ENCODE results near the gene IER5. TPM values are rescaled to one million over a fixed set of nuclear protein-coding genes. Genes with fewer than 3 reads are reported as not detected.

Gene IER5
- total and polyA plus RNA-seq, 9 of the 15 experiments (the other 6 are each of a cell fraction or from before 2014, with no cell fraction given) = 2.4 to 32.1 (median 12.0) TPM

DNA sequence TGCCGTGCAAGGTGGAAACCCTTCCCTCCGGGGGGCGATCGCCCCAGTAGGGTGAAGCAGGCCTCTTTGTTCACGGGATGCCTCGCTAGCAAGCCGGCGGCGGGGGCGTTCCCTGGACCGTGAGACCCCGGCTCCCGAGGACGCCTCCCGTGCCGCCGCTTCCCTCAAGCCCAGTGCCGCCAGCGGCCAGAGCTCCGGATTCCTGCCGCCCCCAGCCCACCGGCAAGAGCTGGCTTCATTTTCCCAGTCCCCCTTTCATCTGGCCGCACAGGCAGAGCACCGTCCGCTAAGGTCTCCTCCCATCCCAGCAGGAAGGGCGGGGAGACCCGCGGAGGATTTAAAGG is 16.3 kb downstream of the IER5 start (continued):
- TF ChIP-seq, protein P1, sequence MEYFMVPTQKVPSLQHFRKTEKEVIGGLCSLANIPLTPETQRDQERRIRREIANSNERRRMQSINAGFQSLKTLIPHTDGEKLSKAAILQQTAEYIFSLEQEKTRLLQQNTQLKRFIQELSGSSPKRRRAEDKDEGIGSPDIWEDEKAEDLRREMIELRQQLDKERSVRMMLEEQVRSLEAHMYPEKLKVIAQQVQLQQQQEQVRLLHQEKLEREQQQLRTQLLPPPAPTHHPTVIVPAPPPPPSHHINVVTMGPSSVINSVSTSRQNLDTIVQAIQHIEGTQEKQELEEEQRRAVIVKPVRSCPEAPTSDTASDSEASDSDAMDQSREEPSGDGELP (CRISPR knock-in tag; IDR thresholded peaks at IDR 0.05; ENCODE audit: borderline replicate concordance) = peak; percentile 61; the same call in 1 of the 2 replicates
- TF ChIP-seq, protein P2, sequence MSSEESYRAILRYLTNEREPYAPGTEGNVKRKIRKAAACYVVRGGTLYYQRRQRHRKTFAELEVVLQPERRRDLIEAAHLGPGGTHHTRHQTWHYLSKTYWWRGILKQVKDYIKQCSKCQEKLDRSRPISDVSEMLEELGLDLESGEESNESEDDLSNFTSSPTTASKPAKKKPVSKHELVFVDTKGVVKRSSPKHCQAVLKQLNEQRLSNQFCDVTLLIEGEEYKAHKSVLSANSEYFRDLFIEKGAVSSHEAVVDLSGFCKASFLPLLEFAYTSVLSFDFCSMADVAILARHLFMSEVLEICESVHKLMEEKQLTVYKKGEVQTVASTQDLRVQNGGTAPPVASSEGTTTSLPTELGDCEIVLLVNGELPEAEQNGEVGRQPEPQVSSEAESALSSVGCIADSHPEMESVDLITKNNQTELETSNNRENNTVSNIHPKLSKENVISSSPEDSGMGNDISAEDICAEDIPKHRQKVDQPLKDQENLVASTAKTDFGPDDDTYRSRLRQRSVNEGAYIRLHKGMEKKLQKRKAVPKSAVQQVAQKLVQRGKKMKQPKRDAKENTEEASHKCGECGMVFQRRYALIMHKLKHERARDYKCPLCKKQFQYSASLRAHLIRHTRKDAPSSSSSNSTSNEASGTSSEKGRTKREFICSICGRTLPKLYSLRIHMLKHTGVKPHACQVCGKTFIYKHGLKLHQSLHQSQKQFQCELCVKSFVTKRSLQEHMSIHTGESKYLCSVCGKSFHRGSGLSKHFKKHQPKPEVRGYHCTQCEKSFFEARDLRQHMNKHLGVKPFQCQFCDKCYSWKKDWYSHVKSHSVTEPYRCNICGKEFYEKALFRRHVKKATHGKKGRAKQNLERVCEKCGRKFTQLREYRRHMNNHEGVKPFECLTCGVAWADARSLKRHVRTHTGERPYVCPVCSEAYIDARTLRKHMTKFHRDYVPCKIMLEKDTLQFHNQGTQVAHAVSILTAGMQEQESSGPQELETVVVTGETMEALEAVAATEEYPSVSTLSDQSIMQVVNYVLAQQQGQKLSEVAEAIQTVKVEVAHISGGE (CRISPR knock-in tag; IDR thresholded peaks at IDR 0.05) = peak in 2 of 3 experiments; percentile 31 to 64; a peak in 3 of 6 replicates
- no peak for TF ChIP-seq TCFL5 (CRISPR knock-in tag; conservative IDR thresholded peaks at IDR 0.05)
- TF ChIP-seq, protein P3, sequence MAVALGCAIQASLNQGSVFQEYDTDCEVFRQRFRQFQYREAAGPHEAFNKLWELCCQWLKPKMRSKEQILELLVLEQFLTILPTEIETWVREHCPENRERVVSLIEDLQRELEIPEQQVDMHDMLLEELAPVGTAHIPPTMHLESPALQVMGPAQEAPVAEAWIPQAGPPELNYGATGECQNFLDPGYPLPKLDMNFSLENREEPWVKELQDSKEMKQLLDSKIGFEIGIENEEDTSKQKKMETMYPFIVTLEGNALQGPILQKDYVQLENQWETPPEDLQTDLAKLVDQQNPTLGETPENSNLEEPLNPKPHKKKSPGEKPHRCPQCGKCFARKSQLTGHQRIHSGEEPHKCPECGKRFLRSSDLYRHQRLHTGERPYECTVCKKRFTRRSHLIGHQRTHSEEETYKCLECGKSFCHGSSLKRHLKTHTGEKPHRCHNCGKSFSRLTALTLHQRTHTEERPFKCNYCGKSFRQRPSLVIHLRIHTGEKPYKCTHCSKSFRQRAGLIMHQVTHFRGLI (CRISPR knock-in tag; IDR thresholded peaks at IDR 0.05) = no peak
- no peak for TF ChIP-seq KLF6 (CRISPR knock-in tag; IDR thresholded peaks at IDR 0.05; ENCODE audit: borderline replicate concordance)
- peak; percentile 64; the same call in 1 of the 2 replicates for TF ChIP-seq BRD4 (IDR thresholded peaks at IDR 0.05)
- TF ChIP-seq KDM4B (IDR thresholded peaks at IDR 0.05; ENCODE audit: borderline replicate concordance in 2 of 2, low read depth in 1 of 2) = no peak
- TF ChIP-seq, protein P4, sequence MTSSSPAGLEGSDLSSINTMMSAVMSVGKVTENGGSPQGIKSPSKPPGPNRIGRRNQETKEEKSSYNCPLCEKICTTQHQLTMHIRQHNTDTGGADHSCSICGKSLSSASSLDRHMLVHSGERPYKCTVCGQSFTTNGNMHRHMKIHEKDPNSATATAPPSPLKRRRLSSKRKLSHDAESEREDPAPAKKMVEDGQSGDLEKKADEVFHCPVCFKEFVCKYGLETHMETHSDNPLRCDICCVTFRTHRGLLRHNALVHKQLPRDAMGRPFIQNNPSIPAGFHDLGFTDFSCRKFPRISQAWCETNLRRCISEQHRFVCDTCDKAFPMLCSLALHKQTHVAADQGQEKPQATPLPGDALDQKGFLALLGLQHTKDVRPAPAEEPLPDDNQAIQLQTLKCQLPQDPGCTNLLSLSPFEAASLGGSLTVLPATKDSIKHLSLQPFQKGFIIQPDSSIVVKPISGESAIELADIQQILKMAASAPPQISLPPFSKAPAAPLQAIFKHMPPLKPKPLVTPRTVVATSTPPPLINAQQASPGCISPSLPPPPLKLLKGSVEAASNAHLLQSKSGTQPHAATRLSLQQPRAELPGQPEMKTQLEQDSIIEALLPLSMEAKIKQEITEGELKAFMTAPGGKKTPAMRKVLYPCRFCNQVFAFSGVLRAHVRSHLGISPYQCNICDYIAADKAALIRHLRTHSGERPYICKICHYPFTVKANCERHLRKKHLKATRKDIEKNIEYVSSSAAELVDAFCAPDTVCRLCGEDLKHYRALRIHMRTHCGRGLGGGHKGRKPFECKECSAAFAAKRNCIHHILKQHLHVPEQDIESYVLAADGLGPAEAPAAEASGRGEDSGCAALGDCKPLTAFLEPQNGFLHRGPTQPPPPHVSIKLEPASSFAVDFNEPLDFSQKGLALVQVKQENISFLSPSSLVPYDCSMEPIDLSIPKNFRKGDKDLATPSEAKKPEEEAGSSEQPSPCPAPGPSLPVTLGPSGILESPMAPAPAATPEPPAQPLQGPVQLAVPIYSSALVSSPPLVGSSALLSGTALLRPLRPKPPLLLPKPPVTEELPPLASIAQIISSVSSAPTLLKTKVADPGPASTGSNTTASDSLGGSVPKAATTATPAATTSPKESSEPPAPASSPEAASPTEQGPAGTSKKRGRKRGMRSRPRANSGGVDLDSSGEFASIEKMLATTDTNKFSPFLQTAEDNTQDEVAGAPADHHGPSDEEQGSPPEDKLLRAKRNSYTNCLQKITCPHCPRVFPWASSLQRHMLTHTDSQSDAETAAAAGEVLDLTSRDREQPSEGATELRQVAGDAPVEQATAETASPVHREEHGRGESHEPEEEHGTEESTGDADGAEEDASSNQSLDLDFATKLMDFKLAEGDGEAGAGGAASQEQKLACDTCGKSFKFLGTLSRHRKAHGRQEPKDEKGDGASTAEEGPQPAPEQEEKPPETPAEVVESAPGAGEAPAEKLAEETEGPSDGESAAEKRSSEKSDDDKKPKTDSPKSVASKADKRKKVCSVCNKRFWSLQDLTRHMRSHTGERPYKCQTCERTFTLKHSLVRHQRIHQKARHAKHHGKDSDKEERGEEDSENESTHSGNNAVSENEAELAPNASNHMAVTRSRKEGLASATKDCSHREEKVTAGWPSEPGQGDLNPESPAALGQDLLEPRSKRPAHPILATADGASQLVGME (CRISPR knock-in tag; IDR thresholded peaks at IDR 0.05) = peak; percentile 60; the same call in 1 of the 2 replicates
- peak; percentile 47; the same call in 1 of the 2 replicates for TF ChIP-seq ATF7 (IDR thresholded peaks at IDR 0.05)
- no peak for TF ChIP-seq ZBTB1 (CRISPR knock-in tag; IDR thresholded peaks at IDR 0.05; ENCODE audit: borderline replicate concordance, low read depth)
- no peak for TF ChIP-seq THRAP3 (IDR thresholded peaks at IDR 0.05; ENCODE audit: borderline replicate concordance)
- TF ChIP-seq CBX8 (IDR thresholded peaks at IDR 0.05; ENCODE audit: borderline replicate concordance, extremely low read depth, low read depth, low read length, poor library complexity, severe bottlenecking) = no peak
- TF ChIP-seq CC2D1A (IDR thresholded peaks at IDR 0.05) = no peak
